Left lobe of liver (tissue), 2 donors: ENCODE data around the gene CRACR2B. TPM values are rescaled to one million over a fixed set of nuclear protein-coding genes. Genes with fewer than 3 reads are reported as not detected.

Source experiments
- ATAC-seq: fragments of 200-7000 bp; cut with Tn5 transposase; one replicate; pipeline ENCODE4 v1.9.1; 2020; ENCODE audit warnings: mild to moderate bottlenecking, moderate library complexity
- DNase-seq: peaks from one replicate; pipeline ENCODE4 v3.0.0-alpha.2; 2020; ENCODE audit warnings: low spot score
- total RNA-seq: library from RNA; stranded (reverse); gene quantifications from one replicate; pipeline ENCODE4 v1.2.1, GENCODE V29; 2021
- donor health status: DM: no; HTN: no; CAD: no; lungs with moderate emphysema.
- donor health status: DM: no; HTN: yes; CAD: no.

CRACR2B gene
- total RNA-seq, 1 donor from 2014 or later, result 3.5 TPM

DNA sequence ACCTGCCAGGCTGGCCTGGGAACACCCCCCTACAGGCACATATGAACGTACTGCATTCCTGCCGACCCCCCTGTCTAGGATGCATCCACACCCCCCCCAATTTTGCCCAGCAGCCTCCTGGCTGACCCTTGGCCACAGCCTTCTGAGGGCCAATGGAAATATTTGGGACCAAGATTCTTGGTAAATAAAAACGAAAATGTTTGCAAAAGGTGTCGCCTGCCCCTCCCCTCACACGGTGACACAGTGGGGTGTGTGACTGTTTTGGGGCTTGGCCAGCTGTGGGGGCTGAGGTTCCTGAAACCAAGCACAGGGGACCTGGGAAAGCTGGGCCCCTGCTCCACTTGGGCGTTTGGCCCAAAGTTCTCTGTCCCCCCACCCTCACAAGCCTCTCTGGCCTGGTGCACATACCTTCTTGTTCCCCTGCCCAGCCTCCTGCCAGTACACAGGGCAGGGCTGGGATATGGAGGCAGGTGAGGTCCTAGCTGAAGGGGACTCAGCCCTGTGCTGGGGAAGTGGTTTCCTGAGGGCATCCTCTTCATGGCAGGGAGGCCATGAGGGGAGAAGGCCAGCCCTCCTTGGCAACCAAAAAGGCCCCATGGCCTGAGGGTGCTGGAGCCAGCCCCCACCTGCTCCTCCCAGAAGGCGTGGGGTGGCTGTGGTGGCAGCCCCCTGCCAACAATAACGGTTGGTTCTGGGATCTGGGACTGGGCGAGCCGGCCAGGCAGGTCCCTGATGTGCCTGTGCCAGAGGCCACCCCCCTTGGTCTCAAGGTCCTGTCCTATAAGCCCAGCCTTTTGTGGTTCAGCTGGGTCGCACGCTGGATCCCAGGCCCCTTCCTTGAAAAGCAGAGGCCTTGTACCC lies 2.1 kb upstream of the CRACR2B start:
- ATAC-seq (peak; percentile 4), DNase-seq (no peak)

DNA sequence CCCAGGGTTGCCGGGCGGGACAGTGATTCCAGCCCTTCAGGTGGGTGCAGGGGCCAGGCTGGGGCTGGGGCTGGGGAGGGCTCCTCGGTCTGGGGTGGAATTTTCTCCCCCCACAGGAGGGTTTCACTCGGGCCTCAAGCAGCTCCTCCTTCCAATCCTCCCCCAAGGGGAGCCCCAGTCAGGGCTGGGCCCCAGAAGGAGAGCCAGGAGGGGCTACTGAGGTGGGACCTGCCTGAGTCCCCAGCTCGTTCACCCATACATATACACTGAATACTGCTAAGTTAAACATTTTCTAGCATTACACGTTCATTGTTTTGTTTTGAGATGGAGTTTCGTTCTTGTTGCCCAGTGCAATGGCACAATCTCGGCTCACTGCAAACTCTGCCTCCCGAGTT lies 1.5 kb upstream of the CRACR2B start:
- DNase-seq, result no peak
- ATAC-seq, result no peak

DNA sequence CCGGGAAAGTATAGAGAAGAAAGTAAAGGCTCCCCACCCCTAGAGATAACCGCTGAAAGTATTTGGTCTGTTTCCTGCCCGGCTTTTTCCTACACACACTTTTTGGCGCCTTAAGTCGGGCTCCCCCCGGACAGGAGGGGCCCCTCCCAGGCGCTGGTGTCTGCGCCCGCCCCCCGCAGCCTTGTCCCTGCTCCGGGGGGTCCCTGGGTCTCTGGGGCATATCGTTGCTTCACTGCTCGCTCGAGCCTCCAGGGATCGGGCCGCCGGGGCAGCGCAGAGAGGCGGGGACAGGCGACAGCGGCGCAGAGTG lies 928 bp upstream of the CRACR2B start:
- DNase-seq, result no peak
- no peak for ATAC-seq

DNA sequence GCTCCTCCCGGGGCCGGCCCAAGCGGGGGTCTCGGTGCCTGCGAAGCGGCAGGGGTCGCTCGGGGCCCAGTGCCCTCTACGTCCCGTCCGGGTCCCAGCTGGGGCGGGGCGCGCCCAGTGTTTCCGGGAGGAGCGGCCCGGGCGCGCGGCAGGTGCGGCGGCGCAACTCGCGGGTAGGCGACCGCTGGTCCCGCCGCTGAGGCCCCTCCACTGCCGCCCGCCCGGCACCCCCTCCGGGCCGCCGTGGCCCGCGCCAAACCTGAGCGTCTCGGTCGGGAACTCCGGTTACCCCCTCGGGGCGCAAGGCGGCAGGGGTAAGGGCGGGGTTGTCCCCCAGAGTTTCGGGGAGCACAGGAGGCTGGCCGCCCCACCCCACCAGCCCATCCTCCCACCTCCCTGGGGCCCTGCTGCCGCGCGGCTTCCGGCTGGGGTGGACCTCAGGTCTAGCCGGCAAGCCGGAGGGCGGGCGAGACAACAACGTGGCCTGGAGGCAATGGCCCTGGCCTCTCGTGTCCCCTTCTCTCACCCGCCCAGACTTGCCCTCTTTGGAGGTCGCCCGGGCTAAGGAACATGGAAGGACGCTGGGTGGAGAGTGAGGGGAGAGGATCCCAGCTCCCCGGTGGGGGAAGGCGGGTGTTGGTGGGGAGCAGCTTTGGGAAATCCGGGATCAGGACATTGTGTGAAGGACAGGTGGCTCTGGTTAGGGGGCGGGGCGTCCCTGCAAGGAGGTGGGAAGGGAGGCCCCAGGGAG lies 398 bp upstream of the CRACR2B start:
- DNase-seq, result no peak
- ATAC-seq, result no peak

DNA sequence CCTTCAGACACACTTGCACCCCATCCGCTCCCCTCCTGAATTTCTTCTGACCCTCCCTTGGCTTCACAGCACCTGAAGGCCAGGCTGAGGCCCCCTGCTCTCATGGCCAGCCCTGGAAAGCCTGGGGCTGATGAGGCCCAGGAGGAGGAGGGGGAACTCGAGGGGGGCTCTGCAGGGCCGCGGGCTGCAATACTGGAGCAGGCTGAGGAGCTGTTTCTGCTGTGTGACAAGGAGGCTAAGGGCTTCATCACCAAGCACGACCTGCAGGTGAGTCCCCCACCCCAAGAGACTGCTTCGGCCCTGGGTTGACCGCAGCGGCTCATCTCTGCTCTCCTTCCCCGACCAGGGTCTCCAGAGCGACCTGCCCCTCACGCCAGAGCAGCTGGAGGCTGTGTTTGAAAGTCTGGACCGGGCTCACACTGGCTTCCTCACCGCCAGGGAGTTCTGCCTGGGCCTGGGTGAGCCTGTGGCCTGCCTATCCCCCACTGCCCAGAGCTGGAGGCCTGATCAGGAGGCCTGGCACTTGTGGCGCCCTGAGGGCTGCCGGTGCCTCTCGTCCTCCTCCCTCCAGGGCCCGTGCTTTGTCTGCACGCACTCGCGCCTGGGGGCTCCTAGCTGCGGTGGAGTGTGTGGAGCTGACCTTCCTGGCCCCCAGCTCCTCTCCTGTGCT lies 922 bp downstream of the CRACR2B start:
- ATAC-seq, result no peak
- DNase-seq, result no peak

DNA sequence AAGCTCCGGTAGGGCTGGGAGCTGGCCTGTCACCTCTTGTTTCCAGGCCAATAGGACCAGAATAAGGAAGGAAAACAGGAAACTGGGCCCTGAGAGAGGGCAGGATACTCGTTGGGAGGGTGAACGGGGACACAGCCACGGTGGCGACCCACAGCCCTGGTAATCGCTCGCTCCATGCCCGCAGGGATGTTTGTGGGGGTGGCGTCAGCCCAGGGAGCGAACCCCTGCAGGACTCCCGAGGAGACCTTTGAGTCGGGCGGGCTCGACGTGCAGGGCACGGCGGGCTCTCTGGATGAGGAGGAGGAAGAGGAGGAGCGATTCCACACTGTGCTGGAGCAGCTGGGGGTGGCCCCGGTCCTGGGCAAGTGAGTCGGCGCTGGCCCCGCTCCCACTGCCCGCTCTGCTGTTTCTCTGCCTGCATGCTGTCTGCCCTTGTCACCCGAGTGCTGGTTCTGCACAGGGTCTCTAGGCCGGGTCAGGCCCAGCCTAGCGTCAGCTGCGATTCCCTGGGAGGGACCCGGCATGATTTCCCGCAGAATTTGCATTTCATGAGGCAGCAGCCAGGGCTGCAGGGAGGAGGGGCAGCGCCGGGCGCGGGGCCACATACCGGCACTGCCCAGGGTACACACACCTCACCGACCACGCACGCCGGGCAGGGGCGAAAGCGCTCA lies 1.6 kb downstream of the CRACR2B start:
- DNase-seq, result peak; percentile 68
- peak; percentile 4 for ATAC-seq

DNA sequence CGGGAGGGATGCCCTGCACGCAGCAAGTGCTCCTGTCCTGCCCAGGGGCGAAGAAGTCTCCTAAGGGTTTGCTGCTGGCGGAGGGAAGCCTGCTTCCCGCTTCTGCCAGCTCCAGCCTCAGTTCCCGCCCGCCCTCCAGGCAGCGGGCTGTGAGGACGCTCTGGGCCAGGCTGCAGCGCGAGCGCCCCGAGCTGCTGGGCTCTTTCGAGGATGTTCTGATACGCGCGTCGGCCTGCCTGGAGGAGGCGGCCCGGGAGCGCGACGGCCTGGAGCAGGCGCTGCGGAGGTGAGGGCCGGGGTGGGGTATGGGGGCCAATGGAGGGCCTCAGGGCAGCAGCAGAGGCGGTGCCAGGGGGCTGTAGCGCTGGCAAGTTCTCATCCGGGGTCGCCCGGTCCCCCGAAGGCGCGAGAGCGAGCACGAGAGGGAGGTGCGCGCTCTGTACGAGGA lies 2.2 kb downstream of the CRACR2B start:
- DNase-seq, result no peak
- ATAC-seq, result no peak

DNA sequence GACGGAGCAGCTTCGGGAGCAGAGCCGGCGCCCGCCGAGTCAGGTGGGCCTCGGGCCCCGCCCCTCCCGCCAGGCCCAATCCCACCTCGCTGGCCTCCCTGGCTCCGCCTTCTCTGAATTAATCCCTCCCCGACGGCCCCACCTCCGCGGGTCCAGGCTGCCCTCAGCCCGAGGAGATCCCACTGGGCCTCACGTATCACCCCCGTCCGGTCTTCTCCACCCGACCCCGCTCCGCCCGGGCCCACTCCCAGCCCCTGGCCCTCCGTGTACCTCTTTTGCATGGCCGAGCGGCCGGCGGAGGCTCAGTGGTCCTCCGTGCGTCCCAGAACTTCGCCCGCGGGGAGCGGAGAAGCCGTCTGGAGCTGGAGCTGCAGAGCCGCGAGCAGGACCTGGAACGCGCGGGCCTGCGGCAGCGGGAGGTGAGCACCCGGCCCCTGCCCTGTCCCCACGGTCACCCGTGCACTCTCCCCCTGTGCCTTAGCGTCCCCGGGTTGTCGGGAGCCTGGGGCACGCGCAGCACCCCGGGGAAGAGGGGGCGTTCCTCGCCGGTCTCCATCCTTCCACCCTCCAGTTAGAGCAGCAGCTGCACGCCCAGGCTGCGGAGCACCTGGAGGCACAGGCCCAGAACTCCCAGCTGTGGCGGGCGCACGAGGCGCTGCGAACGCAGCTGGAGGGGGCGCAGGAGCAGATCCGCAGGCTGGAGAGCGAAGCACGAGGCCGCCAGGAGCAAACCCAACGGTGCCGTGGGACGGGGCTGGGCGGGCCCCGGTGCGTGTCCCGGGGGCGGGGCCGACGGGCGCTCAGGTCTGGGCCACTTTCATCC lies 2.8 kb downstream of the CRACR2B start:
- ATAC-seq (peak; percentile 44), DNase-seq (peak; percentile 80)

DNA sequence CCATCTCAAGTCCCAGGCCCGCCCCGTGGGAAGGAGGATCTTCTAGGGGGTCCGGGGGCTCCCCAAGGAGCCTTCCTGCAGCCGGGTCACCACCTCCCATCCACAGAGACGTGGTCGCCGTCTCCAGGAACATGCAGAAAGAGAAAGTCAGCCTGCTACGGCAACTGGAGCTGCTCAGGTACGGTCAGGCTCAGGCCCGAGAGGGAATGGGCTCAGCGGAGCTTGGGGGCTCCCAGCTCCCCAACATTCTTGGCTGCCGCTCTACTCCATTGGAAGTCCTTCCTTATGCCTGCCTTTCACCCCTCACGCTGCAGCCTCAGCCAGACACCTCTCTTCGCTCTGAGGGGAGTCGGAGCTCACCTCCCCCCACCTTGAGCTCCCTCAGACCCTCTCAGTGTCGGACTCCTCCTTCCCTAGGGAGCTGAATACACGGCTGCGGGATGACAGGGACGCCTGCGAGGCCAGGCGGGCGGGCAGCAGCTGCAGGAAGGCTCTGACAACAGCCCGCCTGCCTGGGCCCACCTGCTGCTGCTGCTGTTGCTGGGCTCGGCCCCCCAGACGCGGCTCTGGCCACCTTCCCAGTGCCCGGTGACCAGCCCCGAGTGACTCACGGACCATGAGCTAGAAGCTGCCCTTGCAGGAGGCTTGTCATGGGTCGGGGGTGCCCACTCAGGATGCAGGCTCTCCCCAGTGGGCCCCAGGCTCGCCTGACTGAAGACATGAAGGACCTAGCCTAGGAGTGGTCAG lies 3.6 kb downstream of the CRACR2B start:
- DNase-seq, result peak; percentile 53
- ATAC-seq, result no peak

DNA sequence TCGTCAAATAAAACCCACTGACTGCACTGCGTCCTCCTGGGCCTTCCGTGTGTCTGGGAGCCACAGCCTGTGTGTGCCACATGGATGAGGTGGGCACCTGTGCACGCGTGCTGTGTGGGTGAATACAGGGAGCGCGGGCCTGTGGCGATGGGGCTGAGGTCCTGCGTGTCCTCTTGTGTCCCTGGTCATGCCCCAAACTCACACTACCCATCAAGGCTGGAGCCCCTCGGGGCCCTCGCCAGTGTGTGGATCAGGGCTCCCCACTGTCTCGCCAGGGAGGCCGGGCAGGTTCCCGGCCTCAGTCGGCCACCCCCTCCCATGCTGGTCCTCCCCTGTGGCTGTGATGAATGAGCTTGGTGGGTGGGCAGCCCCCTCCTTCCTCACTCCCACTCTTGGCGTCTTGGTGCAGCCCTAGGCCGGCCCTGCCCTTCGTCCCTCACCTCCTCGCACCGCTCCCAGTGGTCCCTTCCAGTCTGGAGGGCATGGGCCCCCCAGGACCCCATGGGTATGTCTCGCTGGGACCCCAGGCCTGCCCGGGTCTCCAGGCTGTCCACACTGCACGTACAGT lies 4.3 kb downstream of the CRACR2B start:
- ATAC-seq (no peak), DNase-seq (no peak)

DNA sequence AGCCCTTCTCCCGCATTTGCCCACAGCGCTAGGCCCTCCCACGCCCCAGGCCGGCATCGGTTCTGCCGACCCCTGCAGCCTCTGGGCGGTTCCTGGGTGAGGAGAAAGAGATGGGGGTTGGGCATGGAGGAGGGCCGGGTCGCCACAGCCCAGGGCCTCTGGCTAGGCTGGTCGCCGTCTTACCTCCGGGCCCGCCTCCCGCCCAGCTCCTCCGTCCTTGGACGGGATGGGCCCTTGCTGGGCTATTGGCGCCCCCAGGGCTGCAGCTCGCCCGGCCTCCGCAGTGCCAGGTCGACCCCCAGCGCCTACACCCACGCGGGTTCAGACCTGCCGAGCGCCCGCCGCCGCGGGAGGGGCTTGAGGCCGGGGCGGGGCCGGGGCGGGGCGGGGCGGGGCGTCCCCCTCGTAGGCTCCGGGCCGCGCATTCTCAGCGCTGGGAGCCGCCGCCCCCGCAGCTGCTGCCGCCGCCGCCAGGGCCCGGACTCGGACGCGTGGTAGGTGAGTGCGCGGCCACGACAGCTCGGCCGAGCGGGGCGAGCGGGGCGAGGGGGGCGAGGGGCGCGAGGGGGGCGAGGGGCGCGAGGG lies 4.9 kb downstream of the CRACR2B start, which contains the start of gene CD151:
Gene CD151 (plus strand): TSS at position 424 of the 585 bp plus-strand sequence. CDS start 3,118 bp downstream, outside the sequence.
- DNase-seq (no peak), ATAC-seq (peak; percentile 43)

DNA sequence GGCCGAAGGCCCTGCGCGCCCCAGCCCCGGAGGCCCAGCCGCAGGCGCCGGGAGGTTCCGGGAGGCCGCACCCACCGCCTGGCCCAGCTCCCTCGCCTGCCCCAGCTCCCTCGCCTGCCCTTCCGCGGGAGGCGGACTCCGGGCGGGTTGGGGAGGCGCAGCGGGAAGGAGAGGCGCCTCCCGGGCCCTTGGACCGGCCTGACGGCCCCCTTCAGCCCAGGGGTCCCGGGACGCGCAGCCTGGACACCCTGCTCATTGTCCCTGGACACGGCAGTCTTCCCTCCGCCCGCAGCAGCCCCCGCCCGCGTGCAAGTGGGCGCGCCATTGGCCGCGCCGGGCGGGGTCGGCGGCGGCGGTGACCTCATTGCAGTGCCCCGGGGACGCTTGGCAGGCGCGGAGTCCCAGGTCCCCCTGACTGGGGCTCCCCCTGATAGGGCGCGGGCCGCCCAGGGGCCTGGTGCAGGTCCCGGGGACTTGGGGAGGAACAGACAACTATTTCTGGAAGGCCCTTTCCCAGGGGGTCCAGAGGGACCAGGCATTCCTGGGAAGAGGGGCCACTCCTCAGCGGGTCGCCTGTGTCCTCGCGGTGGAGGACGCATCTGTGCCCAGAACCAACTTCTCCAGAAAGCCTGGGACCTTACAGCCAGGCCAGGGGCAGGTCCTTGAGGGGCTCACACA lies 5.5 kb downstream of the CRACR2B start:
- DNase-seq (peak; percentile 67), ATAC-seq (peak; percentile 15)

DNA sequence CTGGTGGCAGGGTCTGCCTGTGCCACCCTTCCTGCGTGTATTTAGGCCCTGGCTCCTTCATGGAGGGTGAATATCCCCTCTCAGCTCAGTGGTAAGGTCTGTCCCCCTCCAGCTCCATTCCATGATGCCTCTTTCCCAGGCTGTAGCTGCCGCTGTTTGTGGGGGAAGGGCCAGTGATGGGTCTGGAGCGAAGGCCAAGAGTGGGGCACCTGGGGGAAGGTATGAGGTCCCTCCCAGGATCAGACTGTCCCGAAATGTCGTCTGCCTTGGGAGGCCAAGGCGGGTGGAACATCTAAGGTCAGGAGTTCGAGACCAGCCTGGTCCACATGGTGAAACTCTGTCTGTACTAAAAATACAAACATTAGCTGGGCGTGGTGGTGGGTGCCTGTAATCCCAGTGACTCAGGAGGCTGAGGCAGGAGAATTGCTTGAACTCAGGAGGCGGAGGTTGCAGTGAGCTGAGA lies 6.2 kb downstream of the CRACR2B start:
- DNase-seq (no peak), ATAC-seq (no peak)

DNA sequence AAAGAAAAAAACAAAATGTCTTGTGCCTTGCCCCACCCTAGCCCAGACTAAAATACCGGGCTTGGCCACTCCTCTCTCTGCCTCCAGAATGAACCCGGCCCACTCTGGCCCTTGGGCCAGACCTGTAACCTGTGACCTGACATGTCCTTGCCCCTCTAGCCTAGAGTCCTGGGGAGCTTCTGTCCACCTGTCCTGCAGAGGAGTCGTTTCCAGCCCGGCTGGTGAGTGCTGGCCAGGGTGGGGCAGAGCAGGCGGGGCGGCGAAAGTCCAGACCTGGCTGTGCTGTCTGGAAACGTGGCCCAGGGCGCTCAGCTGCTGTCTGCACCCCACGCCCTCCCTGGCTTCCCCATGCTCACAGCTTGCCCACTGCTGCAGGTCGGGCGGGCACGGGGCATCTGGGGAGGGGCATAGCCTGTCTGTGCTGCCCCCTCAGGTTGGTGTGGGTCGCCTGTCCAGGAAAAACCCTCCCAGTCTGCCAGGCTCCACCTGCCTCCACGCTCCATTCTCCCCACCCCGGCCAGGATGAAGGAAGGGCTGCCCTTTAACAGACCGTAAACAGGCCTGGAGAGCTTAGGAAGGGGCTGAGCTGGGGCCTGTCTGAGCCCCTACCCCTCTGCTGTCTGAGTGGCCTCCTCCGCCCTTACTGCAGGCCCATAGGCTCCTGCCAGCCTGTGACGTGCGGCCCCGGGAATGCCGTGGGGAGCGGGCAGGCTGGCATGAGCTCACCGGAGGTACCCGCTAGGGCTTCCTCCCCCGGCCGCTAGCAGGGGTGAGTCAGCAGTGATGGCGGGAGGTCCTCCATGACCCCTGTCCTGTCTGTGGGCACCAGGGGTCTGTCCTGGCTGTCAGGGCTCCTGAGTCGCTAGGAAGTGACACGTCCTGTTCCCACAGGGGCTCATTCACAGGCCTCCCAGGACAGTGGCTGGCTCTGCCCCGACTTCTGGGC lies 6.9 kb downstream of the CRACR2B start:
- peak; percentile 92 for DNase-seq
- peak; percentile 65 for ATAC-seq

DNA sequence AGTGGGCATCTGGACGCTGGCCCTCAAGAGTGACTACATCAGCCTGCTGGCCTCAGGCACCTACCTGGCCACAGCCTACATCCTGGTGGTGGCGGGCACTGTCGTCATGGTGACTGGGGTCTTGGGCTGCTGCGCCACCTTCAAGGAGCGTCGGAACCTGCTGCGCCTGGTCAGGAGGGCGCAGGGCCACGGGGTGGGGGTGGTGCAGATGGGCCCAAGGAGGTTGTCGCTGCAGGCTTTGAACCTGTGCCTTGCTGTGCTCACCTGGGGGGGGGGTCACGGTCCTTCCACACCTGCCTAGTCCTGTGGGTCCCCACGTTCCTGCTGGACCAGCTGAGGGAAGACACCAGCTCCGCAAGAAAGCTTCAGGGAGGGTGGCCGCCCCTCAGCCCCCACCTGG lies 8.6 kb downstream of the CRACR2B start:
- ATAC-seq (no peak), DNase-seq (no peak)

DNA sequence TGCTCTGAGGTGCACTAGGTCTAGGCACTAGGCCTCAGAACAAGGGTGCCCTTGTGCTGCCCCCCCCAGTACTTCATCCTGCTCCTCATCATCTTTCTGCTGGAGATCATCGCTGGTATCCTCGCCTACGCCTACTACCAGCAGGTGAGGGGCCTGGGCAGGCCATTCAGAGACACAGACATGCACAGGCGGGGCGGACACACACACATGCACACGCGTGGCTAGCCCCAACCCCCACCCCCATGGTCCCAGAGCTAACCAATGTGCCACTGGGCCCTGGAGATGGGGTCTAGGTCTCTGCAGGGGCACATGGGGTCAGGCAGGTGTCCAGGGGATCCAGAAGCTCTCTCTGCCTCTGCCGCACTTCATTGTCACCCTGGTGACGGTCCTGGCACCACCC lies 9.0 kb downstream of the CRACR2B start:
- ATAC-seq (no peak), DNase-seq (no peak)
